ENCODE measurements around the gene COL23A1.
"Not testable (repeated sequence)": the region's sequence is repeated elsewhere in the genome, so short reads cannot be mapped to it uniquely, and the experiment has no call there.

DNA sequence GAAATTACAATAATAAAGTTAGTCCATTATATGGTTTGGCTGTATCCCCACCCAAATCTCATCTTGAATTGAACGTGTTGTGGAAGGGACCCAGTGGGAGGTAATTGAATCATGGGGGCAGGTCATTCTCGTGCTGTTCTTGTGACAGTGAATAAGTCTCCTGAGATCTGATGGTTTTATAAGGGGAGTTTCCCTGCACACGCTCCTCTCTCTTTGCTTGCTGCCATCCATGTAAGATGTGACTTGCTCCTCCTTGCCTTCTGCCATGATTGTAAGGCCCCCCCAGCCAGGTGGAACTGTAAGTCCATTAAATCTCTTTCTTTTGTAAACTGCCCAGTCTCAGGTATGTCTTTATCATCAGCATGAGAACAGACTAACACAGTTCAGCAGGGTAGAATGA lies 220.7 kb downstream of the COL23A1 start:
- TF ChIP-seq, protein P1, sequence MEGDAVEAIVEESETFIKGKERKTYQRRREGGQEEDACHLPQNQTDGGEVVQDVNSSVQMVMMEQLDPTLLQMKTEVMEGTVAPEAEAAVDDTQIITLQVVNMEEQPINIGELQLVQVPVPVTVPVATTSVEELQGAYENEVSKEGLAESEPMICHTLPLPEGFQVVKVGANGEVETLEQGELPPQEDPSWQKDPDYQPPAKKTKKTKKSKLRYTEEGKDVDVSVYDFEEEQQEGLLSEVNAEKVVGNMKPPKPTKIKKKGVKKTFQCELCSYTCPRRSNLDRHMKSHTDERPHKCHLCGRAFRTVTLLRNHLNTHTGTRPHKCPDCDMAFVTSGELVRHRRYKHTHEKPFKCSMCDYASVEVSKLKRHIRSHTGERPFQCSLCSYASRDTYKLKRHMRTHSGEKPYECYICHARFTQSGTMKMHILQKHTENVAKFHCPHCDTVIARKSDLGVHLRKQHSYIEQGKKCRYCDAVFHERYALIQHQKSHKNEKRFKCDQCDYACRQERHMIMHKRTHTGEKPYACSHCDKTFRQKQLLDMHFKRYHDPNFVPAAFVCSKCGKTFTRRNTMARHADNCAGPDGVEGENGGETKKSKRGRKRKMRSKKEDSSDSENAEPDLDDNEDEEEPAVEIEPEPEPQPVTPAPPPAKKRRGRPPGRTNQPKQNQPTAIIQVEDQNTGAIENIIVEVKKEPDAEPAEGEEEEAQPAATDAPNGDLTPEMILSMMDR (IDR thresholded peaks at IDR 0.05) = not testable (repeated sequence)
- not testable (repeated sequence) for TF ChIP-seq EZH2 (IDR thresholded peaks at IDR 0.05; ENCODE audit: borderline replicate concordance, insufficient read depth, low read depth, low read length, poor library complexity, severe bottlenecking)

Data from B cell (primary cell).